DMS 273 (cell line): ENCODE data around the gene BCL2L1.

Experiments
- DNase-seq: peaks from one replicate; lab custom pipeline; 2025; ENCODE audit not compliant: unreplicated experiment; lab: John Stamatoyannopoulos, UW

The BCL2L1 gene

GRCh38 chr20:31694842-31695593, 27.6 kb downstream of the BCL2L1 start:
- no peak for DNase-seq

DNA sequence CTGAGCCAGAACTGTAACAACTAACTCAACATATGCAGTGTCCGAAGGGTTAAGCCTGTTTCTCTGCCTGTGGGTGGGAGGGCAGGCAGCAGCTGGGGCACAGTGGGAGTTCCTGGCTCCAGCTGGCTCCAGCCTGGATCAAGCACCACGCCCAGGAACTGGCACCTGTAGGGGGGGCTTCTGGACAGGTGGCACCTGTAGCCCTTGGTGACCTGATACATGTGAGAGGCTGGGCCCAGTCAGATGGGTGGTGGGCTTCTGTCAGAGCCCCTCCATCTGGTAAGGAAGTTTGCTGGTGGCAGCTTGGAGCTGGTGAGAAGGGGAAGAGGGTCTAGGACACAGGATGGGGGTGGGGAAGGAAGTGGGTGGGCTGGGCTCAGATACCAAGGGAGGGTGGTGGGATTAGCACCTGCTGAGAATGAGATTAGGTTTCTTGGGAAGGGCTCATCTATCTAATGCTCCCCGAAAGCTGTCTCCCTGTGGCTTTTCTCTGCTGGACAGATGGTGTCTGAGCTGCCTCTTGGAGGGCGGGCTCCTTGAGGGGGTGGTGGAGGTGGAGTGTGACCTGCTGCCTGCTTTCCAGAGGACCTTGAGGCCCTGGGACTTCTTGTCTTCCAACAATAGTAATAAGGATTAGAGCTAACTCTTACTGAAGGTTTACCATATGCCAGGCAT, 28.5 kb downstream of the BCL2L1 start:
- DNase-seq = peak; percentile 95

DNA sequence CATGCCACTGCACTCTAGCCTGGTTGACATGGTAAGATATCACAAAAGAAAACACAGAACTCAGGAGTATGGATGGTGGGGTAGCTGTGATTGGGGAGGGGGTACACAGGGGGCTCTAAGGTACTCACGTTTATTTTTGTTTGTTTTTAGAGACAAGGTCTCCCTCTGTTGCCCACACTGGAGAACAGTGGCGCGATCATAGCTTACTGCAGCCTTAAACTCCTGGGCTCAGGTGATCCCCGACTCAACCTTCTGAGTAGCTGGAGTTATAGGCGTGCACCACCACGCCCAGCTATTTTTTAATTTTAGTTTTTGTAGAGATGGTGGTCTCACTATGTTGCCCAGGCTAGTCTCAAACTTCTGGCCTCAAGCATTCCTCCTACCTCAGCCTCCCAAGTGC, 29.3 kb downstream of the BCL2L1 start:
- peak; percentile 60 for DNase-seq

- DNase-seq = peak; percentile 84
Measured at GRCh38 chr20:31691646-31692275, 30.9 kb downstream of the BCL2L1 start.

GRCh38 chr20:31690124-31690666, 32.5 kb downstream of the BCL2L1 start:
- DNase-seq = no peak

- DNase-seq = no peak
Measured at GRCh38 chr20:31689141-31689540, 33.5 kb downstream of the BCL2L1 start.

DNA sequence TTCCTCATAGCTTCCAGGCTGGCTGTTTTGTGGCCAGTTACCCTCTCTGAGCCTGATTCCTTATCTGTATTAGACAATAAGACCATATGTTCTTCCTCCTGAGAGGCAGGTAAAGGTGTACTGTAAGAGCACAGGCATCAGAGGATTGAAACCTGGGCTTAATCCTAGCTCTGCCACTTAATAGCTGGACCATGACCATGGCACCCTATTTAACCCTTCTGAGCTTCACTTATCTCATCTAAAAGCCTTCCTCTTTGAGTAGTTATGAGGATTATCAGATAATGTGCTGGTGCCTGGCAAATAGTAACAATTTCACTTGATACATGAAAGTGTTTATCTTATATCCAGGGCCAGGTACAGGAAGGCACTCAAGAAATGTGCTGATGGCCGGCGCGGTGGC, 34.9 kb downstream of the BCL2L1 start:
- DNase-seq = no peak

DNA sequence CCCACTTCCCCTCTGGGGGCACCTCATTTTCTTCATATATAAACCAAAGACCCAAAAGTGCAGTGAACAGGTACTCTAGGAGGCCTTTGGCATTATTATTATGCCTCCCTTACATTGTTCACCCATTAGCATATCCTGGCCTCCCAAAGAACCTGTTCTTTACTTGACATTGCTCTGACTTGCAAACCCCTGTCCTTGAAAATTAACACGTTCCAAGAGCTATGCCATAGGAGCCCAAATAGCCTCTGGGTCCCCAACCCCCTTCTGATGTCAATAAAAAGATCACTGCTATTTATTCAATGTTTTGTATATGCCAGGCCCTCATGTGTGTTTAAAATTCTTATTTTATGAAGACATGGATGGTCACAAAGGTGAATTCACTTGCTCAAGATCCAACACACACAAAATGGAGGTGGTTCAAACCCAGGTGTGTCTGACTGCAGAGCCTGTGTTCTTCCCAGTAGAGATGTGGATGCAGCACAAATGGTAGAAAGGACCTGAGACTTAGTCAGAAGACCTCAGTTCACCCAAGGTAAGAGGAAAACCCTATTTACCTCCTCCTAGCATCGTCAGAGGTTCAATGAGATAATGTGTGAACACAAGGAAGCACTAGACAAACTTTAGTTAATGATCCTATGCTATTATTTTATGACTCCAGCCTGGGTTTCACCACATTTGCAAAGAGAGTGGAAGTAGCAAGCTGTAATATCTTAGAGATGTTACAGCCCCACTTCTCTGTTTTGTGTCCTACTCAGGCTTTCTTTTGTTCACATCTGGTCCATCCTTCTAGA, 36.6 kb downstream of the BCL2L1 start:
- no peak for DNase-seq

GRCh38 chr20:31684153-31685015, 38.3 kb downstream of the BCL2L1 start:
- no peak for DNase-seq

DNA sequence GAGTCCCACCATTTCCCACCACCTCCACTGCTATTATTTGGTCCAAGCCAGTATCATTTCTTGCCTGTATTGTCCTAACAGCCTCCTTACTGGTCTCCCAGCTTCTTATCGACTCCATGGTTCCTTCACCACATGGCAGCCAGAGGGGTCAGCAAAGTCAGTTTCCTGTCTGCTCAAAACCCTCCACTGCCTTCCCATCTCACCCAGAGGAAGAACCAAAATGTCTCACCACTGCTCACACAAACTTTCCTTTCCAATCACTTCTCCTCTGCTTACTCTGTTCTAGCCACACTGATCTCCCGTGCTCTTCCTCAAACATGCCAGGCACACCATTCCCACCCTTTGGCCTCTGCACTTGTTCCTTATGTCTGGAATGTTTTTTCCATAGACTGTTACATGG, 39.7 kb downstream of the BCL2L1 start:
- no peak for DNase-seq

GRCh38 chr20:31682352-31682751, 40.3 kb downstream of the BCL2L1 start:
- DNase-seq = no peak

GRCh38 chr20:31681769-31682168, 40.9 kb downstream of the BCL2L1 start:
- DNase-seq = no peak

DNA sequence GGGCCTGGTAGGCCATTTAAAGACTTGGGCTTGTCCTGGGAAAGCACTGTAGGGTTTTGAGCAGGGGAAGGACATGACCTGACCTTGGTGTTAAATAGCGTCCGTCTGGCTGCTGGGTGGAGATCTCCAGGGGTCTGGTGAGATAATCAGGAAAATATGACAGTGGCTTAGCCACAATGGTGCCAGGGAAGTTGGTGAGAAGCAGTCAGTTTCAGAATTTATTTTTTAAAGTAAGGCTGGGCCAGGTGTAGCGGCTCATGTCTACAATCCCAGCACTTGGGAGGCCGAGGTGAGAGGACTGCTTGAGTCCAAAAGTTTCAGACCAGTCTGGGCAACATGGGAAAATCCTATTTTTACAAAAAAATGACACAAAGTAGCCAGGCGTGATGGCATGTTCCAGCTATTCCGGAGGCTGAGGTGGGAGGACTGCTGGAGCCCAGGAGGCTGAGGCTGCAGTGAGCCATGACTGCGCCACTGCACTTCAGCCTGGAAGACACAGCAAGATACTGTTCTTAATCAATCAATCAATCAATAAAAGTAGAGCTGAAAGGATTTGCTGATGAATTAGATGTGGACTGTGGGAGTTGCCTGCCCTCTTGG, 41.4 kb downstream of the BCL2L1 start:
- no peak for DNase-seq

DNA sequence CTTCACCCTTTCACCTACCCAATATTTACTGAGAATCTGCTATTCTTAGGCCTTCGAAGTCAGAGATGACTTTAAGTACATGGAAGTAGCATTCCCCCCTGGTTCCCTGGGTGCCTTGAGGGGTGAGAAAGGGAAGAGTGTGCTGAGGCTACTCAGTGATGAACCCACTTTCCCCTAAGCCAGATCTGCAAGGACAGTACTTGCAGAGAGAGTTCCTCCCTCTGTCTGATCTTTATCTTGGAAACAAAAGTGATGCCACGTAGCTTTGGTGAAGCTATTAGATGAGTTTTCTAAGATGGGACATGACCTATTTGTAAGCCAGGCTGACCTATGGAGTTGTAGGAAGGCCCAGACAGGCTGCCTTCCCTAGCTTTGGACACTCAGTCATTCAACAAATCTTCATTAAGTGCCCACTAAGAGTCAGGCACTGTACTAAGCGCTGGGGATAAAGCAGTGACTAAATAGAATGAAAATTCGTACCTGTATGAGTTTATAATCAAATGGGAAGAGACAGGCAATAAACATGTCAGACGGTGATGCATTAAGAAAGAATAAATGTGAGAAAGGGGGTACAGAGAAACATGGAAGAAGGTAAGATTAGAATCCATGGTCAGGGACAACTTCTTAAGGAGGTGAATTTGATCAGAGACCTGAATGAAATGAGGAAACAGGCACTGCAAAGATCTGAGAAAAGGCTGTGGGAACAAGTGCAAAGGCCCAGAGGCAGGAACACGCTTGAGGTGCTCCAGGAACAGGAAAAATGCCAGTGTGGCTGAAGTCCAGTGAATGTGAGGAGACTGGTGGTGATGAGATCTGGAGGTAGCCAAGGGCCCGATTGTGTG, 42.2 kb downstream of the BCL2L1 start:
- DNase-seq = no peak

- DNase-seq = no peak
Measured at GRCh38 chr20:31679357-31680285, 43.0 kb downstream of the BCL2L1 start.

DNA sequence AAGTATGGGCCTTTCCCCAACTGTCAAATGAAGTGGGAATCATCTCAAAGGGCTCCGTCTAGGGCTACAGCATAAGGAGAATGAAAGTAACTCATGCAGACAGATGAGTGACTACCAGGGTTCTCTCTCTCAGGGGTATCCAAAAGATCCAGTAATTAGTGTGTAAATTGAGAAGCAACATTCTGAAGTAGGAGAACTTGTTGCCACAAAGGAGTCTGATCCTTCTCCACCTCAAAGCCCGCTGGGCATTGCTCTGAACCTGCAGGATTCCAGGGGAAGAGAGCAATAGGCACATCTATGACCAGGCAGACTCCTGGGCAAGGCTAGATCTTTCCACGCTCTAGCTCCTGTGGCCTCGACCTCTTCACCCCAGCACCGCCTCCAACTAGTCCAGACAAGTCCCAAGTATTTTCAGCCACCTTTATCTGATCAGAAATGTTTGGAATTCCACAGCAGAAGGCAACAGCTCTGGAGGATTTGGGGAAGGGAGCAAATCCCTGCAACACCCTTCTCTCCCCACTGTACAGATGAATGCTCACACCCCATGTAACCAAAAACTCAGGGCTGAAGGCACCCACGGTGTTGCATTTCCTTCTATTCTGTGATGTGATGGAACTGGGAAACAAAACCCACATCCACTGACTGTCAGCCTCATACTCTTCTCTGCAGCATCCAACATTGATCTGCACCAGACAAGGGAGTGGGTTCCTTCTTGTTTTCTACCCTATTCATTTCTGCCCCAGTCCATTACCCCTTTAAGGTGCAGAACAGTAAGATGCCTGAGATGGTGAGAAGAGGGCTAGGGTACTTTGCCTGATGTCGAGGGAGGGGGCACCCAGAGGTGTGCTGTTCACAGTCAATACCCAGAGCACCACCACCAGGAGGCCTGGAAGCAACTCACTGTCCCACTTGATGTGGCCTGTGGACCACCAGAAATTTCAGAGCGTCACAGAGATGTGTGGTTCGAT, 44.0 kb downstream of the BCL2L1 start:
- no peak for DNase-seq
